Cardiac fibroblast (primary cell): ENCODE data around the gene ZC3H13.

Experiments used
- DNase-seq, 2 donors: peaks; one replicate each; pipeline versions ENCODE4 v3.0.0 to v3.0.0-alpha.2; 2010; ENCODE audit warnings: low read depth in 2 of 2
- H3K4me3 ChIP-seq, 2 donors: replicated peaks in 1 of 2; 1 replicate in 1 of 2; 2 replicates in 1 of 2; pipeline ENCODE4 v1.5.1; 2011; ENCODE audit warnings: low read depth in 2 of 2, low read length in 2 of 2, mild to moderate bottlenecking in 2 of 2, moderate library complexity in 1 of 2
- TF ChIP-seq, protein P1 (sequence below): IDR thresholded peaks from one replicate; pipeline ENCODE4 v1.5.1; 2011; ENCODE audit warnings: low read depth, mild to moderate bottlenecking, low read length, inconsistent platforms

The ZC3H13 gene

DNA sequence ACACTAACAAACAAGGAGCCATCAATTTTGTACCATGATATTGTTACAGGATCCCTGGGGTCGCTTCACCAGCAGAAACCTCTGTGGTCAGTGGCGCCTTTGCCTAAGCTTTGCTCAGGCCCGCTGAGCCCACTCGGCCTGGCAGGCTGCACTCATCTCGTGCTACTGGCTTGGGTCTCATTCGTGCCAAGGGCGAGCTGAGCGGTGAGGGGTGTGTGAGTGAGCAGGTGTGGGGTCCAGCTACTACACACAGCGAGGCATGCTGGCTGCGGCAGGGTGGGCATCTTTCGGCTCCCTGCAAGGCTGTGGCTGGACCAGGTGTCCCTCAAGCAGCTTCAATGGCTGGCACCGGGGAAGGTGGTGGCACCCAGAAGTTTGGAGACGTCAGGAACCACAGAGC, 33.2 kb upstream of the ZC3H13 start:
- DNase-seq = no peak
- TF ChIP-seq, protein P1, sequence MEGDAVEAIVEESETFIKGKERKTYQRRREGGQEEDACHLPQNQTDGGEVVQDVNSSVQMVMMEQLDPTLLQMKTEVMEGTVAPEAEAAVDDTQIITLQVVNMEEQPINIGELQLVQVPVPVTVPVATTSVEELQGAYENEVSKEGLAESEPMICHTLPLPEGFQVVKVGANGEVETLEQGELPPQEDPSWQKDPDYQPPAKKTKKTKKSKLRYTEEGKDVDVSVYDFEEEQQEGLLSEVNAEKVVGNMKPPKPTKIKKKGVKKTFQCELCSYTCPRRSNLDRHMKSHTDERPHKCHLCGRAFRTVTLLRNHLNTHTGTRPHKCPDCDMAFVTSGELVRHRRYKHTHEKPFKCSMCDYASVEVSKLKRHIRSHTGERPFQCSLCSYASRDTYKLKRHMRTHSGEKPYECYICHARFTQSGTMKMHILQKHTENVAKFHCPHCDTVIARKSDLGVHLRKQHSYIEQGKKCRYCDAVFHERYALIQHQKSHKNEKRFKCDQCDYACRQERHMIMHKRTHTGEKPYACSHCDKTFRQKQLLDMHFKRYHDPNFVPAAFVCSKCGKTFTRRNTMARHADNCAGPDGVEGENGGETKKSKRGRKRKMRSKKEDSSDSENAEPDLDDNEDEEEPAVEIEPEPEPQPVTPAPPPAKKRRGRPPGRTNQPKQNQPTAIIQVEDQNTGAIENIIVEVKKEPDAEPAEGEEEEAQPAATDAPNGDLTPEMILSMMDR = no peak
- no peak overlapping the region for H3K4me3 ChIP-seq

DNA sequence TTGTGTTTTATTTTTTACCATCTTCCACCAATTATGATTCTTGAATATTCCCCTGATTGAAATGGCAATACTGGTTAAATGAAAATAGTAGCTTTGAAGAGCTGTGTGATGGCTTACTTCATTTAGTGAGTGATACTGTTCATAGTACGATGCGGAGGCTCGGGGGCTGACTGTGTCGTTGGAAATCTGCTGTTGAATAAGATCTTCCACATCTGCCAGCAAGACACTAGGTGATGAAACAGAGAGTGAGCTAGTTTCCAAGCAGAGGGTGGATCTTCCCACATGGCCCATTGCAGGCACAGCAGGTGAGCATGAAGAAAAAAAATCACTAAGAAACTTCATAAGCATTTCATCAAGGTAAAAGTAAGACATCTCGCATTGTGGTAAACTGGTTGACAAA, 29.8 kb upstream of the ZC3H13 start:
- H3K4me3 ChIP-seq = no peak overlapping the region
- no peak for DNase-seq
- TF ChIP-seq, protein P1 = no peak

DNA sequence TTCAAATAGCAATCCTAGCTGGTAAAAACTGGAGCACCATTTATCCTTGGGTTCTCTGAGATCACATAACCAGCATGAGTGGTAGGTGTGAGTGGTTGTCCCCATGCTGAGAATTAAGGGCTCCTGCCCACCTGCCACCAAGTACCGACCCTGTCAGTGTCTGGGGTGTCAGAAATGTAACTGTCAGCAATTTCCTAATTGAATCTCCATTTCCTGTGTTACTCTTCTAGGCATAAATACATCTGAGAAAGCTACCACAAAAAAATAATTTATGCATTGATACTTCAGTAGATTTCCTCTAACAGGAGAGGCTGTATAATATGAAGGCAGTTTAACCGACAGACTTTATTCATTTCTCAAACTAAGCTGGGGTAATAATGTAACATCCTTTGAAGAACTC, 27.2 kb upstream of the ZC3H13 start:
- H3K4me3 ChIP-seq = no peak overlapping the region
- DNase-seq = no peak
- TF ChIP-seq, protein P1 = no peak

DNA sequence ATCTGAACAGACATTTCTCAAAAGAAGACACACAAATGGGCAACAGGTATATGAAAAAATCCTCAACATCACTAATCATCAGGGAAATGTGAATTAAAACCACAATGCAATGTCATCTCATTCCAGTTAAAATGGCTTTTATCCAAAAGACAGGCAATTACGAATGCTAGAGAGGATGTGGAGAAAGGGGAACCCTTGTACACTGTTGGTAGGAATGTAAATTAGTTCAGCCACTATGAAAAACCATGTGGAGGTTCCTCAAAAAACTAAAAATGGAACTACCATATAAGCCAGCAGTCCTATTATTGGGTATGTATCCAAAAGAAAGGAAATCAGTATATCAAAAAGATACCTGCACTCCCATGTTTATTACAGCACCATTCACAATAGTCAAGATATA, 24.7 kb upstream of the ZC3H13 start:
- no peak overlapping the region for H3K4me3 ChIP-seq
- DNase-seq = no peak
- TF ChIP-seq, protein P1 = no peak

DNA sequence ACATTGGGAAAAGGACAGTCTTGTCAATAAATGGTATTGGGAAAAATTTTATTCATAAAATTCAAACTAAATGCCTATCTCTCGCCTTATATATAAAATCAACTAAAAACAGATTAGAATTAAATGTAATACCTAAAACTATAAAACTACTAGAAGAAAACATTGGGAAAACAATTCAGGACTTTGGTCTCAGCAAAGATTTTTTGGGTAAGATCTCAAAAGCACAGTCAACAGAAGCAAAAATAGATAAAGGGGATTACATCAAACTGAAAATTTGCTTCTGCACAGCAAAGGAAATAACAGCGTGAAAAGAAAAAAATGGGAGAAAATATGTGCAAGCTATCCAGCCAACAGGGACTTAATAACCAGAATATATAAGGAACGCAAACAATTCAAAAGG, 24.3 kb upstream of the ZC3H13 start:
- no peak for DNase-seq
- no peak overlapping the region for H3K4me3 ChIP-seq
- TF ChIP-seq, protein P1 = no peak

DNA sequence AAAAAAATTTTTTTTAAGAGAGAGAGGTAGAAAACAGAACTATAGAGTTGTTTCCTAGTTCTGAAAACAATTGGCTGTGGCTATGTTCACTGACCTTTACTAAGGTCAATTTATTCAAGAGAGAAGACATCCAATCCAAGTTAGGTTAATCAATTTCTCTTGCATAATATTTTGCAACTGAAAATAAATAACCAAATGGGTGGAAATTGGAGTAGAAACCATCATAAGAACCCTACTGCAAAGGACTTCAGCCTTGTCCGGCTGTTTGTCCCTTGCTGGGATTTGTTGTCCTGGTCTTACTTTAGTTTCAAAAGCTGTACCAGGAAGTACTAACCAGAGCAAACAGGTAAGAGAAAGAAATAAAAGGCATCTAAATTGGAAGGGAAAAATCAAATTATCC, 23.3 kb upstream of the ZC3H13 start:
- no peak overlapping the region for H3K4me3 ChIP-seq
- TF ChIP-seq, protein P1 = no peak
- no peak for DNase-seq

DNA sequence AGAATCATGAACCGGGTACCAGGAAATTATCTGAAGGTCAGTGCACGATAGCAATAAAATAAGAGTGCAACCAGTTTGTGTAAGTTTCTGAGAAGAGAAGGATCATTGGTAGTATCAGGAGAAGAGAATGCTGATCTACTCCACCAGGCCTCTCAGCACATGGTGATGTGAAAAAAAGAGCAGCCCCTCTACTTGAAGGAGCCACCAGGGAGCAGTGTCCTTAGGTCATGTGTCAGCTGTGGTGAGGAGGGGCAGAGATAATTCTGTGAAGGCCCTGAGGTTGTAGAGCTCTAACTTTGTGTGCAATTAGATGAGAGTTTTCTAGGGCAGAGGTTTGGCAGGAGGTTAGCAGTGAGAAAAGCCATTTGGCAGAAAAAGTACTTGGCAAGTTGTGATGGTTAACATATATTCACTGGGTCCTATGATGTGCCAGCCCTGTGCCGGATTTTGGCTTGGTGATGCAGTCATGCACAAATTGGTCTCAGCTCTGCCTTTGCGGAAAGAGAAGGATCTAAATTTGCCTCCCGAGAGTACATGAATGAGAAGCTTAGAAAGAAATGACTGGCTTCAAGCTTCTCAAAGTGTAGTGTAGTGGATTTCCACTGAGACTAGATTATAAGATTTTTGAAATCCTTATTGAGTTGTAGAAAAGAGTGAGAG, 19.2 kb upstream of the ZC3H13 start:
- TF ChIP-seq, protein P1 = no peak
- DNase-seq = no peak
- no peak overlapping the region for H3K4me3 ChIP-seq
